DND-41 (cell line): Measurements from ENCODE around the gene FIGNL1.

Experiments used
- EZH2 ChIP-seq: IDR thresholded peaks from 3 replicates; pipeline ENCODE4 v1.6.1; 2012; ENCODE audit warnings: borderline replicate concordance, low read depth, mild to moderate bottlenecking, moderate library complexity, low read length, inconsistent platforms; ENCODE audit not compliant: severe bottlenecking
- TF ChIP-seq, protein P1 (sequence below): IDR thresholded peaks from 2 replicates; pipeline ENCODE4 v1.5.1; 2012; ENCODE audit warnings: borderline replicate concordance, low read length, moderate library complexity, mild to moderate bottlenecking; ENCODE audit not compliant: poor library complexity, severe bottlenecking; ENCODE audit errors: extremely low read depth

DNA sequence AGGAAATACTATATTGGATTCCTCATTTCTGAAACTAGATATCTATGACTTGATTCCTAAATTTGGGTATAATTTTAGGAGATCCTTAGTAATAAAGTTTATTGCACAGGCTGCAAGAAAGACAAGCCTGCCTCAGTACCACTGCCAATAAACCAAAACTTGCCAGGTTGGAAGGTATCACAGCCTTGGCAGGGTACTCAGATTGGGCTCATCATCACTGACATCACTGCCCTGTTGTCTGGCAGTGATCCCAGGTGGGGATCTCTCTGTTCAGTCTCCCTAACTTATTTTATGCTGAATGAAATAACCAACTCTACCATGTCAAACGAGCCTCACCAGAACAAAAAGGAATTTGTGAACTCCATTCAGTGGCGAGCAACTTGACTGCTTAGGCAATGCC lies 18.8 kb downstream of the FIGNL1 start:
- TF ChIP-seq, protein P1, sequence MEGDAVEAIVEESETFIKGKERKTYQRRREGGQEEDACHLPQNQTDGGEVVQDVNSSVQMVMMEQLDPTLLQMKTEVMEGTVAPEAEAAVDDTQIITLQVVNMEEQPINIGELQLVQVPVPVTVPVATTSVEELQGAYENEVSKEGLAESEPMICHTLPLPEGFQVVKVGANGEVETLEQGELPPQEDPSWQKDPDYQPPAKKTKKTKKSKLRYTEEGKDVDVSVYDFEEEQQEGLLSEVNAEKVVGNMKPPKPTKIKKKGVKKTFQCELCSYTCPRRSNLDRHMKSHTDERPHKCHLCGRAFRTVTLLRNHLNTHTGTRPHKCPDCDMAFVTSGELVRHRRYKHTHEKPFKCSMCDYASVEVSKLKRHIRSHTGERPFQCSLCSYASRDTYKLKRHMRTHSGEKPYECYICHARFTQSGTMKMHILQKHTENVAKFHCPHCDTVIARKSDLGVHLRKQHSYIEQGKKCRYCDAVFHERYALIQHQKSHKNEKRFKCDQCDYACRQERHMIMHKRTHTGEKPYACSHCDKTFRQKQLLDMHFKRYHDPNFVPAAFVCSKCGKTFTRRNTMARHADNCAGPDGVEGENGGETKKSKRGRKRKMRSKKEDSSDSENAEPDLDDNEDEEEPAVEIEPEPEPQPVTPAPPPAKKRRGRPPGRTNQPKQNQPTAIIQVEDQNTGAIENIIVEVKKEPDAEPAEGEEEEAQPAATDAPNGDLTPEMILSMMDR: no peak
- TF ChIP-seq EZH2: no peak
